GM12873 (cell line): ENCODE data around the gene BICDL1.

Experiments used
- CTCF ChIP-seq: IDR thresholded peaks from 2 replicates; pipeline ENCODE4 v1.5.1; 2012; ENCODE audit warnings: low read depth, mild to moderate bottlenecking, moderate library complexity, low read length, control low read depth; ENCODE audit not compliant: insufficient read depth; ENCODE audit errors: missing control alignments

BICDL1 gene

GRCh38 chr12:120077260-120077659 is 88.2 kb downstream of the BICDL1 start:
- no peak for TF ChIP-seq CTCF

- TF ChIP-seq CTCF = no peak
These were observed 89.8 kb downstream of the BICDL1 start for GRCh38 chr12:120078868-120079267.

- no peak for TF ChIP-seq CTCF
These were observed 90.7 kb downstream of the BICDL1 start for GRCh38 chr12:120079411-120080400.

GRCh38 chr12:120081641-120082040 is 92.6 kb downstream of the BICDL1 start:
- TF ChIP-seq CTCF = no peak

DNA sequence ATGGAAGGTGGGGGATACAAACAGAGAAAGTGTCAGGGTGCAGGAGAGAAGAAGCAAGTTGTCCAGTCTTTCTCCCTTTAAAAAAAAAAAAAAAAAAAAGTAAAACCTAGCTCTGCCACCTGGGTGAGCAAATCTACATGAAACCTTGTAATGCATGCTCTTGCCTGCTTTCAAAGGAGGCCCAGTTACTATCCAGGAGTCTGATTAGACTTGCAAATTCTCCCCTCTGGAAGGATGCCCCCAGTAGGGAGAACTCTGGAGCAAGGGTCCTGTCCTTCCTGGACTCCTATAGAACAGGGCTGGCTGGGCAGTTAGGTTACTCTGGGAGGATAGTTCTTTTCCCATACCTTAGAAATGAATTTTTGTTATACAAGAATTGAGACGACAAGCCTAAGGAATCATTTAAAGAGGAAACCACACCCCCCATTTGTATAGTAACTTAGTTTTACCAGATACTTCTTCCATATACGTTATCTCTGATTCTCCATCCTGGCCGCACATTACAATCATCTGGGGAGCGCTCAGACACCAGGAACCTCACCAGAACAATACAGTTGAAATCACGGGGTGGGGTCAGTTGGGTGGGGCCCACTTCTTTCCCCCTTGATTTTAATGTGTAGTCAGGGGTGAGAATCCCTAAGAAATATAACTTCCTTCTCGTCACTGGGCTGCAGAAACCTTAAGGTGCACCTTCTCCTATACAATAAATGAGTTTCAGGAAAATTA is 97.0 kb downstream of the BICDL1 start:
- TF ChIP-seq CTCF = no peak

- TF ChIP-seq CTCF = peak; percentile 99
These were observed 98.0 kb downstream of the BICDL1 start for GRCh38 chr12:120086801-120087621.
